ENCODE measurements around the gene ASXL1.

ASXL1 gene

DNA sequence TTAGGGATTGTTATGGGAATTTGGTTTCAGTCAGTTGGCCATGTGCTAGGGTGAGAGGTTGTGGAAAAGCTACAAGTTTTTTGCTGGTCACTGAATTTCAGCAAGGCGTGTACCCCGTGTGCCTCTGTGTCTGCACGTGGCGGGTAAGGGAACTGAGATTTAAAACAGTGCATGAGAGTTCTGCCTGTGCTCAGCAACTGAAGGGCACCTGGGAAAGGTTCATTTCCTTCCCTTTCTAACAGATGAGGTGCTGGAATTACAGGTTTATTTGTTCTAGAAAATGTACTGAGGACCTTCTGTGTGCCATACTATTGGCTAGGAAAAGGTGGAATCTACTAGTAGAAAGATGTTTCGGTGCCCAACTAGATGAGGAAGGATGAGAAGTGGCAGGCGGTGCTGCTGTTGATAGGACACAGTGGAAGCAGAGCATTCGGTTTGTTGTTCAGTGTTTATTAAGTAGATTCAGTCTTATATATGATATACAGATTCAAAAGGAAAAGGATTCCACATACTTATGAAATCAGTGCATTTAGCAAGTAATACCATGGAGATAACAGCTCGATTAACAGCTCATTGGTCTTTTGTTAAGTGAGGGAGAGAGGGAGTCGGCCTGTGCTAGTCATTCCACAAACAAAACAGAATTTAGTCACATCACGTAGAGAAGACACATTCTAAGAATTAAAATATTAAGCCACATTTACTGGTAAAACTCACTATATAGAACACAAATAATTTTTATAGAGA lies 84.7 kb downstream of the ASXL1 start:
- Mint-ChIP-seq H3K27ac (peak overlapping the region; percentile 23), H3K27me3 (no peaks in the 10 kb centered on the region), H3K36me3 (no peaks in the 10 kb centered on the region), H3K4me1 (ENCODE audit: low read depth) (peaks cover 42% of the 10 kb centered on the region), H3K4me3 (no peak overlapping the region), H3K9me3 (ENCODE audit: low read depth) (no peaks in the 10 kb centered on the region)

DNA sequence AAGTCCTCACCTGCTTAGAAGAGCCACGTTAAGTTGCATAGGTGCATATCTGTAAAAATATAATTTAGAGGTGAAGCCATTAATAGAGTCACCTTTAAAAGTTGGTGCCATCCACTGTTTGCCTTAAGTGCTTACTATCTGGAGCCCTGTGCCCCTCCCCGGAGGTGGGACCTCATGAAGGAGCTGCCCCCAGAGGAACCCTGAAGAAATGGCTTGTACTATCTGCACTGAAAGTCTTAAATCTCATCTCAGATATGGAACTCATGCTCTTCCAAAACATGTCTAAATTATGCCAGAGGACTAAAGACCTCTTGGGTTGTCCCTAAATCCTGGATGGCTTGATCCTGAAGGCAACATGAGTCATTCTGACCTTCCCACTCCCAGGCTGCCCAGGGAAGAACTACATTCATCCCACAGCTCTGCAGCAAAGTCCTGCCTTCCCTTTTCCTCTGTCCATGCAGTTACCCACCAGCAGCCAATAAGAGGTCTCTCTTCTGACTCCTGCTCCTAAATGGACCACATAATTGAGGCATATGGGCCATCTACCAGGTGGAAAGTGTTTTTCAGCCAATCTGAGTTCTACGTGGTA lies 85.3 kb downstream of the ASXL1 start:
- Mint-ChIP-seq H3K4me3 (no peak overlapping the region), H3K9me3 (ENCODE audit: low read depth) (no peaks in the 10 kb centered on the region), H3K4me1 (ENCODE audit: low read depth) (peaks cover 45% of the 10 kb centered on the region), H3K27me3 (no peaks in the 10 kb centered on the region), H3K27ac (peak overlapping the region; percentile 78), H3K36me3 (no peaks in the 10 kb centered on the region)

DNA sequence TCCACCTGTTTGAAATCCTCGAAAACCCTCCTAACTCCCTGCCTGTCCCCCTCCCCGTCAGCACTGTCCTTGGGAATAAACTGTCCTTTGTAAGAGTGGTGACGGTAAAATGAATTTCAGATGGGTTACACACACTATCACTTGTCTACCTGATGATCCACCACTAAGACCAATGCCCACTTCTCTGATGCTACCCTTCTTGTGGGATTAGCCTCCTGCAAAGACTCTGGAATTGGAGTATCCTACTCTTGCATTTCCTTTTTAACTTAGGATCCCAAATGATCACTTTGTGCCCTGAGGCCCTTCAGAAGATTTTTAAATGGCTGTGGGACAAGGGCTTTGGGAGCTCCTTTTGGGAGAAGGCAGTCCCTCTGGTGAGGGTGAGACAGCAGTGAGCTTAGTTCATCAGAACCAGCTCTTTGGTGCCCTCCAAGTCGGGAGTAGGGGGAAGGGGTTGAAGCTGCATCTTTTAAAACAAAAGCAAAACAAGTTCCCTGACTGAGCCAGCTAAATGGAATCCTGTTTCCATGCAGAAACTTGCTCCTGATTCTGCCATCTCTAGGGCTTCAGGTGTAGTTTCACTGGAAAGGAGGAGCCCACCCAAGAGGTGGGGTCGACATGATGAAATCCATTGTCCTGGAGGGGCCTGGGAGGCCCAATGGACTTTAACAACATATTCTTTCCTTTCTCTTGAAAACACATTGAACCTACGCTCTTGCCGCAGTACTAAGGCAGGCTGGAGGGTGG lies 86.5 kb downstream of the ASXL1 start:
- Mint-ChIP-seq H3K36me3 (no peaks in the 10 kb centered on the region), H3K4me1 (ENCODE audit: low read depth) (peaks cover 40% of the 10 kb centered on the region), H3K27me3 (no peaks in the 10 kb centered on the region), H3K9me3 (ENCODE audit: low read depth) (no peaks in the 10 kb centered on the region), H3K4me3 (no peak overlapping the region), H3K27ac (peak overlapping the region; percentile 83)

DNA sequence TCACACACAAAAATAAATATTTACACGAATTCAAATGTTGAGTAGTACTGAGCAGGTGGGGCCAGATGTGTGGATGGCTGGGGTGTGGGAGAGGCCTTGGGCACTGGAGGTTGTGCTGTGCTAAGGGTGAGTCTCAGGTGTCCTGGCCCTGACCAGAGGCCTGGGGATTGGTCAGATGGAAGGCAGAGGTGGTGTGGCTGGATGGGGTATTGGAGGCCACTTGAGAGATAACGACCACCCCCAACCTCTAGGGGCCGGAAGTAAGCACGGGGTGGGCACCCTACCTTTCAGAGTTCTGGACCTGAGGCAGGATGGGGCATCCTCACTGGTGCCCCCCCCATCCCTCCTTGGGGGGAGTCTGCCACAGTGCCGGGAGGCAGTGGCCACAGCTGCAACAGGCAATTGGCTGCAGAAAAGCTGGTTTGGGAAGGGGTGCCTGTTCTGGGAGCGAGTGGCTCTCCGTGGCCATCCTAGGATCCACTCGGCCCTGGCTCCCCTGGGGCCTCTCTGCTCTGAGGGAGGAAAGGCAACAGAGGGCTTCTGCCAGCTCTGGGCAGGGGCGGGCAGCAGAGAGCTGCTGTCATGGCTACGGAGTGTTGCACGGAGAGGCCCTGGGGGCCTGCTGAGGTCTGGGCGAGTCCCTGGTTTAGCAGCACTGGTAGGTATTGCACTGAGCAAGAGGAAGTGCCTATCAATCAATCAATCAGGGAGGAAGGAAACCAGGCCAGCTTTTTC lies 87.6 kb downstream of the ASXL1 start:
- H3K4me1 Mint-ChIP-seq (ENCODE audit: low read depth) = peaks cover 40% of the 10 kb centered on the region
- no peaks in the 10 kb centered on the region for H3K9me3 Mint-ChIP-seq (ENCODE audit: low read depth)
- H3K27me3 Mint-ChIP-seq = no peaks in the 10 kb centered on the region
- H3K27ac Mint-ChIP-seq = peak overlapping the region; percentile 83
- H3K4me3 Mint-ChIP-seq = no peak overlapping the region
- H3K36me3 Mint-ChIP-seq = no peaks in the 10 kb centered on the region

DNA sequence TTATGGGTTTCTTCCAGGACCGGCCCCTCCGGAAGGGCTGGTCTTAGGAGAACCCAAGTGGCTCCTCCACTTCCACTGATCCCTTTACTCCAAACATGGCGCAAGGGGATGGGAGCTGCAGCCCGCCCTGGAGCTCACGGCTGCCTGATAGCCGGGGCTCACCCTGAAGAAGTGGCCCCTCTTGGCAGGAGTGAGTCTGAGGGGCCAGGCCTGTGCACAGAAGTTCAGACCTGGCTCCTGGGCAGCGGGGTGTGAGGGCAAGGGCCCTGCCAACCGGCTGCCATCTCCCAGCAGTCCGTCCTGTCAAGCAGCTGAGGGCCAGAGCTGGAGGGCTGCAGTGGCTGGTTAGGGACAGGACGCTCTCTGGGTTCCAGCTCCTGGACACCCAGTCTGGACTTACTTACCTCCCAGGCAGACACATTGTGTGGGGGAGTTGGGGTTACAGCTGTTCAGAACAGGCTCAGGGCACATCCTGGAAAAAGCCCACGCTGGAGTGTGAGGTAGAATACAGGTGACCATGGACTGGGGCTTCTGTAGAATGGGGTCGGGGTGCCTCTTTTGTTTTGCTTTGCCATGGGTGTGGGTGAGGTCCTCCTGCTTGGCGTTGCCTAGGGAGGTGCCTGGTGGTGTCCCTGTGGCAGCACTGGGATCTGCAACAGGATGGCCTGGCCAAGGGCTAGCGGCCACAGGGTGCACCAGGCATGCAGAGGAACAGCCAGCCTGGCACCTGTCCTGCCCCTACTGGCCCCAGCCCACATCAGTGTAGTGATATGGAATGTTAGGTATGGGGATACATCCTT lies 88.4 kb downstream of the ASXL1 start:
- Mint-ChIP-seq H3K4me3 (no peak overlapping the region), H3K36me3 (no peaks in the 10 kb centered on the region), H3K27ac (peak overlapping the region; percentile 66), H3K4me1 (ENCODE audit: low read depth) (peaks cover 37% of the 10 kb centered on the region), H3K9me3 (ENCODE audit: low read depth) (no peaks in the 10 kb centered on the region), H3K27me3 (no peaks in the 10 kb centered on the region)

DNA sequence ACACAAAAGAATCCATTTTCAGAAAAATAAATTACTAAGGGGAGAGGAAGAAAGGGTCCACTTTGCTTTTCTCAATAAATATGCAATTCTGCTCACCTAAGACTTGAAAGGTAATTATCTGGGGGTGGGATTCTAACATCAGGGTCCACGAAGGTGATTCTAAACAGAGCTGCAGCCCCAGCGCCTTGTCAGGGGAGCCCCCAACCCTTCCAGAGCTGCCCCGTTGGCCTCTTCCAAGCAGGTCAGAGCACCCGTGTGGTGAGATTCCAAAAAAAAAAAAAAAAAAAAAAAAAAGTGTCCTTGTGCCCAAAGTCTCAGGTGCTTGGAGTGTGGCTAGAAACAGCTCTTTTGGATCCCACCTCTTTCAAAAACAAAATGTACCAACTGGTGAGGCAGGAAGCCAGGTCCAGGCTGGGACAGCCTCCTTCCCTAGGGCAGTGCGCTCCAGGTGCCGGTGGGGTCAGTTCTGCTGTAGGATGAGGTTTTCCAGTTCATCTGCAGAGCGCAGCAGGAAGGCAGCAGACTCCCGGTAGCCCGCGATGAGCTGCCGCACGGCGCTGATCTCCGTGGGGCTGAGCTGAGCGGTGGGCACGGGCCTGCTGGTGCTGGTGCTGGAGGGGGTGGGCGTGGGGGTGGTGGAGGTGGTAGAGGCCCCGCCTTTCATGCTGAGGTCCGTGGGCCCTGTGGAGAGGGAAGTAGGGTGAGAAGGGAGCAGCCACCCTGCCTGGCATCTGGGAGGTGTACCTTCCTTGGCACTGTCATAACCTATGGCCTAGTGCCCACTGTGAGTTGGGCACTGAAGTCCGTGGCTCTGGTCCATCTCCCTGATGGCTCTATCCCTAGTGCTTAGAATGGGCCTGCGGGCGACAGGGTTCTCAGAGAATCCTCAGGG lies 89.3 kb downstream of the ASXL1 start:
- peaks cover 37% of the 10 kb centered on the region for H3K4me1 Mint-ChIP-seq (ENCODE audit: low read depth)
- peak overlapping the region; percentile 66 for H3K27ac Mint-ChIP-seq
- H3K36me3 Mint-ChIP-seq = no peaks in the 10 kb centered on the region
- no peaks in the 10 kb centered on the region for H3K27me3 Mint-ChIP-seq
- no peaks in the 10 kb centered on the region for H3K9me3 Mint-ChIP-seq (ENCODE audit: low read depth)
- H3K4me3 Mint-ChIP-seq = no peak overlapping the region

DNA sequence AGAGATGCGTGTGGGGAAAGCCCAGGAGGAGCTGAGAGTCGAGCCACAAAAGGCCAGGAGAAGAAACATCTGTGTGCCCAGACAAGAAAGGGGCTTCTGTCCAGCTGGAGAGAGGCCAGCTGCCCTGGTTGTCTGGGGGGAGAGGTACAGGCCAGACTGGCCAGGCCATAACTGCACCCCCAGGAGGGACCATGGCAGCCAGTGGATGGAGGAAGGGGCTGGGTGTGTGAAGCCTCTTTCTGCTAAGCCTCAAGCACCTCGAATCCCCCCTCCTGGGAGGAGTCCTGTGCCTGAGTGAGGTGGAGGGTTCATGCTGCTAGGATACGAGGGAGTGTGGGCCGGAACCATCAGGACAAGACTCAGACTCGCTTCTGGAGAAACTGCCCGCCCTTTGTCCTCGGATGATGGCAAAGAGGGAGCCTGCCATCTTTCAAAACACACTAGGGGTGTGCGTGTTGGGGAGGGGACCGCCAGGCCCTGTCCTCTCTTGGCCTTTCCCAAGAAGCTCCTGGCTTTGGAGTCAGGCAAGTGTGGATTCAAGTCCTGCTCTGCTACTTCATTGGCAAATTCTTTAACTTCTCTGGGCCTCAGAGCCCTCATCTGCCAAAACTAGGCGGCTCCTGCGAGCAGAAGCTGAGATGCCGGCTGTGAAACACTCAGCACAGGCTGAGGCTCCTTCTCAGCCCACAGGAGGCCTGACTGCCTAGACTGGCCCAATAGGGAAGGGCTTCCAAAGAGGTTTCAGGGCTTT lies 90.3 kb downstream of the ASXL1 start:
- Mint-ChIP-seq H3K4me1 (ENCODE audit: low read depth) (peaks cover 34% of the 10 kb centered on the region), H3K27ac (peak overlapping the region; percentile 61), H3K9me3 (ENCODE audit: low read depth) (no peaks in the 10 kb centered on the region), H3K27me3 (no peaks in the 10 kb centered on the region), H3K36me3 (no peaks in the 10 kb centered on the region), H3K4me3 (no peak overlapping the region)

DNA sequence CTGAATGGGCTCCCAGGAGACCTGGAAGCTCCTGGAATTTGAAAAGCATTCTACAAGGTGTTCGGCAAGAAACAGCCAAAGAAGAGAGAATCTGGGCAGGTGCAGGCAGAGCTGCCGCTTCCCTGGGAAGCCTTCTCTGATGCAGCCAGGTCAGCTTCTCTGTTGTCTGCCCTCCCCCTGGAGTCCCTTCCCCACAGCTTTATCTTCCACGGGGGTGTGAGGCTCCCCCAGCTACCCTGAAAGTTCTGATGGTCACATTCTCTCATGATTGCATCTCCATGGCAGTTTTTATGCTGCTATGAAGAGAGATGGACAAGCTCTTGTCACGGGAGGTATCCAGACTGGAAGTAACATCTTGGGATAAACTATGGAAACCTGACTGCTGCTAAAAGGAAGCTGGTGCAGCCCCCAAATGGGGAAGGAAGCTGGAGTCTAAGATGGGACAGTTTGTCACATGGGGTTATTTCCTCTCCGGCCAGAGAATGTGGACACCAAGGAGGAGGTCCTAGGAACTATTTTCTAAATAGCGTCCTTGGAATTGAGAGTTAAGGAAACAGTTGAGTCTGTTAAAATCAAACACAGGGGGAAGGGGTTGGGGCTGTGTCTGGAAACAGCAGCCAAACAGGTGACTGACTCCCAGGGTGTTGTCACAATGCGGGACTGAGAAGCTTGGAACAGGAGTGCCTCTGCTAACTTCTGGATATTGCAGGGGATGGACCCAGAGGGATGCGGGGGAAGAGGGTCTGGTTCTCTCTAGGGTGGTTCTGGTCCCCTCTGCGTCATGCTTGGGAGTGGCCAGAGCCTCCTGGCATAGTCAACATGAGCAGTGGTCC lies 91.1 kb downstream of the ASXL1 start:
- H3K36me3 Mint-ChIP-seq = no peaks in the 10 kb centered on the region
- H3K4me1 Mint-ChIP-seq (ENCODE audit: low read depth) = peaks cover 27% of the 10 kb centered on the region
- H3K27ac Mint-ChIP-seq = peak overlapping the region; percentile 85
- H3K9me3 Mint-ChIP-seq (ENCODE audit: low read depth) = no peaks in the 10 kb centered on the region
- H3K27me3 Mint-ChIP-seq = no peaks in the 10 kb centered on the region
- H3K4me3 Mint-ChIP-seq = no peak overlapping the region

DNA sequence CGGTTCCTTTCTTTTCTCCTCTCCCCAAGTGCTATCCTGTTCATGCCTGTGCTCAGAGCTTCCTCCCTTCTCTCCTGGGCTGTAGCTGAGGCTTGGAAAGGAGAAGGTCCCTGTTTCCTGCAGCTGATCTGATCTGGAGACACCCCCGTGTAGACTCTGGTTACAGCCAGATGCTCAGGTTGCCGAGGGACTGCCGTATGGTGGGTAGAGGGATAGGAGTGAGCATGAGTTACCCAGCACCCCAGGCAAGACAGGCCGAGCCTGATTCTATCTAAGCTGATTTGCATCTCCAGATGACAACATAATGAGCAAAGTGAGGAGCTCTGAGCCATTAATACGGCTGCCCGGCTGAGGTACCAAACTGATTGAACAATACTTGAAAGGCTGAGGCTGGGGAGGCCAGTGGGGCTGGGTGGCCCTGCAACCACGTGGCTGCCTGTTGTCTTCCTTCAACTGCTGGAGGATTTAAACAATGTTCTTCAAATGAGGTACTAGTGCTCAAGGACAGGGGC lies 91.8 kb downstream of the ASXL1 start:
- Mint-ChIP-seq H3K27ac (peak overlapping the region; percentile 85), H3K9me3 (ENCODE audit: low read depth) (no peaks in the 10 kb centered on the region), H3K4me3 (no peak overlapping the region), H3K27me3 (no peaks in the 10 kb centered on the region), H3K4me1 (ENCODE audit: low read depth) (peaks cover 24% of the 10 kb centered on the region), H3K36me3 (no peaks in the 10 kb centered on the region)

DNA sequence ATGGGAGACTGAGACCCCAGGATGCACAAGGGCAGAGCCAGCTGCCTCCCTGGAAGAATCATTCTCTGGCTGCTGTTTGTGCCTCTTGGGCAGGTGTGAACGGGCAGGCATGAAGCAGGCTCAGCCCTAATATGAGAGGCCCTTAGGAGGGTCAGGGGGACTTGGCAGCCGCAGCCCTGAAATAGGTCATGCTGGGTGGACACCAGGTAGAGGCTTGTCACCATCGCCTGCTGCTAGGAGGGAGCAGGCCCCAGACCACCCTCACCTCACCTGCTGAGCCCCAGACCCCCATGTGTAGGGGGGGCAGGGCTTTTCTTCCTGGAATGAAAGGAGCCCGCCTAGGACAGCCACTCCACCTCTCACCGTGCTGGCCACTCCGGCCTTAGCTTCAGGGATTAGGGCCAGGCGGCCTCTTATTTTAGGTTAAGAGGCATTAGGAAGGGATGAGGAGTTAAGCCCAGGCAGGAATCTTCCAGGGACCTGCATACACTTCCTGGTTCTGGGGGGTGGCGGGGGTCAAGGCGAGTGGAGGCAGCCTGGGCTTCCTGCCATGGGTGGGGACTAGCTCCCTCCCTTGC lies 92.4 kb downstream of the ASXL1 start:
- Mint-ChIP-seq H3K4me3 (no peak overlapping the region), H3K36me3 (no peaks in the 10 kb centered on the region), H3K9me3 (ENCODE audit: low read depth) (no peaks in the 10 kb centered on the region), H3K27ac (peak overlapping the region; percentile 85), H3K4me1 (ENCODE audit: low read depth) (peaks cover 17% of the 10 kb centered on the region), H3K27me3 (no peaks in the 10 kb centered on the region)

DNA sequence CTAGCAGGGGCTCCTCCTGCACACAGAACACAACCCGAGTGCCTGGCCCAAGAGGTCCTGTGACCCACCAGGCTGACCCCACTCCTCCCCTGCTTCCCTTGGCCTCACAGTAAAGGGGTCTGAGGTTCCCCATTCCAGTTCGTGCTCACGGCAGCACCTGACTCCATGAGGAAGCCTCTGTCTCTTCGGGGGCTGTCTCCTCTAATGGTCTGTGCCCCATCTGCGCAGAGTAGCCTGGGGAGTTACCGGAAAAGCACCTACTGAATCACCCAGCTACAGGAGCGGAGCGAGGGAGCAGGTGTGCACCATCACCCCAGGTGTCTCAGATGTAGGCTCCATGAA lies 93.2 kb downstream of the ASXL1 start:
- H3K4me1 Mint-ChIP-seq (ENCODE audit: low read depth) = peaks cover 17% of the 10 kb centered on the region
- no peaks in the 10 kb centered on the region for H3K9me3 Mint-ChIP-seq (ENCODE audit: low read depth)
- H3K27me3 Mint-ChIP-seq = no peaks in the 10 kb centered on the region
- H3K27ac Mint-ChIP-seq = peak overlapping the region; percentile 54
- no peak overlapping the region for H3K4me3 Mint-ChIP-seq
- no peaks in the 10 kb centered on the region for H3K36me3 Mint-ChIP-seq

Measured in activated naive CD8-positive, alpha-beta T cell (primary cell).